Measurements from ENCODE around the gene SELENOM.

The SELENOM gene

DNA sequence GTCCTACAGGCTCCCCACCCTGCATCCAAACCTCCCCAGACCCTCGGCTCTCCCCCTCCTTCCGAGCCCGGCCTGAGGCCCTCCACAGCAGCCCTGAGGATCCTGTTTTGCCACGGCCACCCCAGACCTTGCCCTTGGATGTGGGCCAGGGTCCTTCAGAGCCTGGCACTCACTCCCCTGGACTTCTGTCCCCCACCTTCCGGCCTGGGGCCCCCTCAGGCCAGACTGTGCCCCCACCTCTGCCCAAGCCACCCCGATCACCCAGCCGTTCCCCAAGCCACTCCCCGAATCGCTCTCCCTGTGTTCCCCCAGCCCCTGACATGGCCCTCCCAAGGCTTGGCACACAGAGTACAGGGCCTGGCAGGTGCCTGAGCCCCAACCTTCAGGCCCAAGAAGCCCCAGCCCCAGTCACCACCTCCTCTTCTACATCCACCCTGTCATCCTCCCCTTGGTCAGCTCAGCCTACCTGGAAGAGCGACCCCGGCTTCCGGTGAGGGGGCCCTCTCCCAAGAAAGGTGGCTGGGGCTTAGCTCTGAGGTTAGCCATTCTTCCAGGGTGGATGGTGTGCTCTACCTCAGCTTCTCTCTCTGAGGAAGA is 18.3 kb upstream of the SELENOM start:
- Histone ChIP-seq H3K4me1 (ENCODE audit: low read depth, poor library complexity, severe bottlenecking) (no peaks in the 10 kb centered on the region), H4K20me1 (ENCODE audit: insufficient read depth) (no peaks in the 10 kb centered on the region), H2AFZ (ENCODE audit: low read depth) (no peak overlapping the region), H3K9ac (no peak overlapping the region), H3K27ac (no peak overlapping the region), H3K36me3 (ENCODE audit: insufficient read depth) (no peaks in the 10 kb centered on the region), H3K79me2 (ENCODE audit: insufficient read depth, low read depth) (no peaks in the 10 kb centered on the region), H3K4me3 (IDR thresholded peaks at IDR 0.05; ENCODE audit: insufficient read depth, low read depth, low read length) (no peak overlapping the region), H3K27me3 (ENCODE audit: insufficient read depth, low read depth) (peaks cover 4% of the 10 kb centered on the region; the same call in 1 of the 2 replicates), H3K4me2 (no peak overlapping the region)
- no peak for TF ChIP-seq CTCF (conservative IDR thresholded peaks at IDR 0.05; ENCODE audit: low read depth, low read length)

- Histone ChIP-seq H3K27me3 (ENCODE audit: insufficient read depth, low read depth) (peaks cover 4% of the 10 kb centered on the region; the same call in 1 of the 2 replicates), H3K9ac (no peak overlapping the region), H3K4me3 (IDR thresholded peaks at IDR 0.05; ENCODE audit: insufficient read depth, low read depth, low read length) (no peak overlapping the region), H3K27ac (no peak overlapping the region), H2AFZ (ENCODE audit: low read depth) (no peak overlapping the region), H4K20me1 (ENCODE audit: insufficient read depth) (no peaks in the 10 kb centered on the region), H3K36me3 (ENCODE audit: insufficient read depth) (no peaks in the 10 kb centered on the region), H3K4me1 (ENCODE audit: low read depth, poor library complexity, severe bottlenecking) (no peaks in the 10 kb centered on the region), H3K79me2 (ENCODE audit: insufficient read depth, low read depth) (no peaks in the 10 kb centered on the region), H3K4me2 (no peak overlapping the region)
- no peak for TF ChIP-seq CTCF (conservative IDR thresholded peaks at IDR 0.05; ENCODE audit: low read depth, low read length)
Measured at GRCh38 chr22:31124811-31125465, 17.6 kb upstream of the SELENOM start.

- H3K27ac ChIP-seq: no peak overlapping the region
- no peak overlapping the region for H3K4me2 ChIP-seq
- H3K27me3 ChIP-seq (ENCODE audit: insufficient read depth, low read depth): peaks cover 4% of the 10 kb centered on the region; the same call in 1 of the 2 replicates
- no peak overlapping the region for H2AFZ ChIP-seq (ENCODE audit: low read depth)
- no peak for TF ChIP-seq CTCF (conservative IDR thresholded peaks at IDR 0.05; ENCODE audit: low read depth, low read length)
- no peaks in the 10 kb centered on the region for H3K36me3 ChIP-seq (ENCODE audit: insufficient read depth)
- H3K9ac ChIP-seq: no peak overlapping the region
- no peaks in the 10 kb centered on the region for H4K20me1 ChIP-seq (ENCODE audit: insufficient read depth)
- H3K4me1 ChIP-seq (ENCODE audit: low read depth, poor library complexity, severe bottlenecking): no peaks in the 10 kb centered on the region
- H3K4me3 ChIP-seq (IDR thresholded peaks at IDR 0.05; ENCODE audit: insufficient read depth, low read depth, low read length): no peak overlapping the region
- H3K79me2 ChIP-seq (ENCODE audit: insufficient read depth, low read depth): no peaks in the 10 kb centered on the region
Measured at GRCh38 chr22:31124290-31124689, 16.9 kb upstream of the SELENOM start.

DNA sequence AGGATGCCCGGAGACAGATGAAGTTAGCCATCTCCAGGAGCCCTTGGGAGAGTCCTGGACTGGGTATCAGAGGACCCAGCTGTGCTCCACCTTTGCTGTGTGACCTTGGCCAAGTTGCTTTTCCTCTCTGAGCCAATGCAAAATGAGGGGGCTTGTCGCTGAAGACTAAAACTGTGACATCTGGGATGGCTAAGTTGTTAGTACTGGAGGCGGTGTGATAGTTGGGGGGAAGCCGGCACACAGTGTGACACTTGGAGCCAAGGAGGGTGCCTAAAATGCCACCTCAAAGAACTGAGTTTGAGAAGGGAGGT is 15.9 kb upstream of the SELENOM start:
- Histone ChIP-seq H3K36me3 (ENCODE audit: insufficient read depth) (no peaks in the 10 kb centered on the region), H3K27ac (no peak overlapping the region), H2AFZ (ENCODE audit: low read depth) (no peak overlapping the region), H3K27me3 (ENCODE audit: insufficient read depth, low read depth) (peaks cover 4% of the 10 kb centered on the region; the same call in 1 of the 2 replicates), H4K20me1 (ENCODE audit: insufficient read depth) (no peaks in the 10 kb centered on the region), H3K4me2 (no peak overlapping the region), H3K9ac (no peak overlapping the region), H3K4me1 (ENCODE audit: low read depth, poor library complexity, severe bottlenecking) (no peaks in the 10 kb centered on the region), H3K4me3 (IDR thresholded peaks at IDR 0.05; ENCODE audit: insufficient read depth, low read depth, low read length) (no peak overlapping the region), H3K79me2 (ENCODE audit: insufficient read depth, low read depth) (no peaks in the 10 kb centered on the region)
- TF ChIP-seq CTCF (conservative IDR thresholded peaks at IDR 0.05; ENCODE audit: low read depth, low read length): no peak
